Measurements from ENCODE around the gene GRM5. TPM values are rescaled to one million over a fixed set of nuclear protein-coding genes. Genes with fewer than 3 reads are reported as not detected.
"Not testable (repeated sequence)": the region's sequence is repeated elsewhere in the genome, so short reads cannot be mapped to it uniquely, and the experiment has no call there.

The GRM5 gene
- total and polyA plus RNA-seq, 2 experiments from 2014 or later = 0.27 TPM; not detected in 1

DNA sequence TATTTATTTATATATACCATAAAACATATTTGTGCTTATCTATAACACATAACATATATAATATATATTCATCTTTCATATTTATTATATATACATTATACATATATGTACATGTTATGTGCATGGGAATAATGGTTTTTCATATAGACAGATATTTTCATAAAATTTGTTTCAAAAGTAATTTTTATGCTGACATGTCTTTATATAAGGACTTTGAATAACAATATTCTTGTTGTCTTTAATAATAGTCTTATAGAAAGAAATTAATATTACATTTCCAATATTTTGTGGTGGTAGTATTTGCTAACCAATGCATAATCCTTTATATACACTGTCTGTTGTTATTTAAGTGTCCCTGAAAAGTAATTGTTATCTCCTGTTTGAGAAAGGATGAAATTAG is 49.6 kb downstream of the GRM5 start:
- H3K27ac ChIP-seq = no peak overlapping the region
- H3K4me3 ChIP-seq = no peak overlapping the region
- DNase-seq (ENCODE audit: low spot score) = no peak
- H3K27me3 ChIP-seq = no peaks in the 10 kb centered on the region
- H3K4me2 ChIP-seq = no peak overlapping the region
- H4K20me1 ChIP-seq (ENCODE audit: insufficient read depth, poor library complexity, severe bottlenecking) = no peaks in the 10 kb centered on the region
- H3K79me2 ChIP-seq = no peaks in the 10 kb centered on the region
- no peak overlapping the region for H2AFZ ChIP-seq
- H3K9me2 ChIP-seq (replicated peaks; ENCODE audit: insufficient read depth) = no peaks in the 10 kb centered on the region
- no peaks in the 10 kb centered on the region for H3K4me1 ChIP-seq (ENCODE audit: insufficient read depth)
- no peaks in the 10 kb centered on the region for H3K36me3 ChIP-seq (replicated peaks; ENCODE audit: insufficient read depth, low read depth)
- TF ChIP-seq EZH2 (IDR thresholded peaks at IDR 0.05; ENCODE audit: borderline replicate concordance) = no peak
- no peak for TF ChIP-seq EZH2phosphoT487 (IDR thresholded peaks at IDR 0.05; ENCODE audit: low read depth, severe bottlenecking, unreplicated experiment)
- TF ChIP-seq, protein P1, sequence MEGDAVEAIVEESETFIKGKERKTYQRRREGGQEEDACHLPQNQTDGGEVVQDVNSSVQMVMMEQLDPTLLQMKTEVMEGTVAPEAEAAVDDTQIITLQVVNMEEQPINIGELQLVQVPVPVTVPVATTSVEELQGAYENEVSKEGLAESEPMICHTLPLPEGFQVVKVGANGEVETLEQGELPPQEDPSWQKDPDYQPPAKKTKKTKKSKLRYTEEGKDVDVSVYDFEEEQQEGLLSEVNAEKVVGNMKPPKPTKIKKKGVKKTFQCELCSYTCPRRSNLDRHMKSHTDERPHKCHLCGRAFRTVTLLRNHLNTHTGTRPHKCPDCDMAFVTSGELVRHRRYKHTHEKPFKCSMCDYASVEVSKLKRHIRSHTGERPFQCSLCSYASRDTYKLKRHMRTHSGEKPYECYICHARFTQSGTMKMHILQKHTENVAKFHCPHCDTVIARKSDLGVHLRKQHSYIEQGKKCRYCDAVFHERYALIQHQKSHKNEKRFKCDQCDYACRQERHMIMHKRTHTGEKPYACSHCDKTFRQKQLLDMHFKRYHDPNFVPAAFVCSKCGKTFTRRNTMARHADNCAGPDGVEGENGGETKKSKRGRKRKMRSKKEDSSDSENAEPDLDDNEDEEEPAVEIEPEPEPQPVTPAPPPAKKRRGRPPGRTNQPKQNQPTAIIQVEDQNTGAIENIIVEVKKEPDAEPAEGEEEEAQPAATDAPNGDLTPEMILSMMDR (IDR thresholded peaks at IDR 0.05; ENCODE audit: poor library complexity) = no peak
- no peaks in the 10 kb centered on the region for H3K9me3 ChIP-seq (ENCODE audit: low read depth)

DNA sequence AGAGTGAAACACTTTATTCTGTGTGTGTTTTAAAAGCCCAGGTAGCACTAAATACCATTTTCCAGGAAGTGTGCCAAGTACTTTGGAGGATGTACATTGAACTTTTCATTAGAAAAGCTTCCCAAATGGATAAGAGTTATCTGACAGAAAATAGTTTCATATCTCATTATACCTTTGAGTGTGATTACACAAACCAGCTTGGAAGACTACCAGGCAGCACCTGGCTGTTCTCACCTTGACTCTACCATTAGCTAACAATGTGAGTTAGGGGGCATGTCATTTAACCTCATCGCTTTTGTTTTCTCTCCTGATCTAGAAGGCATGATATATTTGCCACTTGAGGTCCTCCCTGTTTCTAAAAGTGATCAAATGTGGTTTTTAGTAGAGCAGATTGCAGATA is 50.2 kb downstream of the GRM5 start:
- Histone ChIP-seq H3K27ac (no peak overlapping the region), H3K9me3 (ENCODE audit: low read depth) (no peaks in the 10 kb centered on the region), H4K20me1 (ENCODE audit: insufficient read depth, poor library complexity, severe bottlenecking) (no peaks in the 10 kb centered on the region), H2AFZ (no peak overlapping the region), H3K9me2 (replicated peaks; ENCODE audit: insufficient read depth) (no peaks in the 10 kb centered on the region), H3K4me1 (ENCODE audit: insufficient read depth) (no peaks in the 10 kb centered on the region), H3K4me3 (no peak overlapping the region), H3K36me3 (replicated peaks; ENCODE audit: insufficient read depth, low read depth) (no peaks in the 10 kb centered on the region), H3K27me3 (no peaks in the 10 kb centered on the region), H3K4me2 (no peak overlapping the region), H3K79me2 (no peaks in the 10 kb centered on the region)
- TF ChIP-seq EZH2 (IDR thresholded peaks at IDR 0.05; ENCODE audit: borderline replicate concordance) = no peak
- TF ChIP-seq, protein P1 (IDR thresholded peaks at IDR 0.05; ENCODE audit: poor library complexity) = no peak
- TF ChIP-seq EZH2phosphoT487 (IDR thresholded peaks at IDR 0.05; ENCODE audit: low read depth, severe bottlenecking, unreplicated experiment) = no peak
- no peak for DNase-seq (ENCODE audit: low spot score)
- whole genome bisulfite sequencing (ENCODE audit: low lambda C conversion rate, missing lambda C conversion rate) = 50% methylated on average over 1 of the region's 1 CpG

DNA sequence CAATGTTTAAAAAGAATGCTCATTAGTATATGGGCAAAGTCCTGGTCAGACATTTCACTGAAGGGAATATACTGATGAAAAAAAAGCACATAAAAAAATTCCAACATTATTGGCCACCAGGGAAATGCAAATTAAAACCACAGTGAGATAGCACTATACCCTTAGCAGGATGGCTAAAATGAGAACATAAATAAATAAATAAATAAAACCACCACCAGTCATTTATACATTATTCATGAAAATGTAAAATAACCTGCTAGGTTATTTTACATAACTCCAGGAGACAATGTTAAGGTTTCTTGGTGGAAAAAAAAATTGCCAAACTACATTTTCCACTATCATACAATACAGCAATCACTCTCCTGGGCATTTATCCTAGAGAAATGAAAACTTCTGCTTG is 64.9 kb downstream of the GRM5 start:
- H3K36me3 ChIP-seq (replicated peaks; ENCODE audit: insufficient read depth, low read depth); H3K27ac ChIP-seq; H3K79me2 ChIP-seq; H3K27me3 ChIP-seq; H3K4me2 ChIP-seq; H3K9me3 ChIP-seq (ENCODE audit: low read depth); H3K4me1 ChIP-seq (ENCODE audit: insufficient read depth); H3K4me3 ChIP-seq; H4K20me1 ChIP-seq (ENCODE audit: insufficient read depth, poor library complexity, severe bottlenecking); H3K9me2 ChIP-seq (replicated peaks; ENCODE audit: insufficient read depth); DNase-seq (ENCODE audit: low spot score); H2AFZ ChIP-seq: not testable (repeated sequence)

DNA sequence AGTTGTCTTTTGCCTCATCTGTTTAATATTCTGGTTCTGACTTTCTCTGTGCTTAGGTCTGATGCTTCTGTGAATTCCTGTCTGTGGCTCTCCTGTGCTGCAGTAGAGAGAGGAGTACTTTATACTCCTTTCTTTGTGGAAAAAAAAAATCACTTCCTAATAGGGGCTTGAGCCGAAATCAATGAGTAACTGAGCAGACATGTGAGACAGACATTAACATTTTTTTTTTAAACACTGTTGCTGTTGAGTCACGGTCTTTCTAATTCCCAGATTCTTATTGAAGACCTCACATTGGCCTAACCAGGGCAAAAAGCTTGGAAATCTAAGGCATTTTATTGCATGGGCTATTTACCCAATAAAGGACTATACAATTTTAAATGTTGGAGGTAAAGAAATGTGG is 86.1 kb downstream of the GRM5 start:
- no peak for TF ChIP-seq EZH2phosphoT487 (IDR thresholded peaks at IDR 0.05; ENCODE audit: low read depth, severe bottlenecking, unreplicated experiment)
- TF ChIP-seq, protein P1 (IDR thresholded peaks at IDR 0.05; ENCODE audit: poor library complexity) = no peak
- TF ChIP-seq EZH2 (IDR thresholded peaks at IDR 0.05; ENCODE audit: borderline replicate concordance) = no peak
- WGBS (ENCODE audit: low lambda C conversion rate, missing lambda C conversion rate) = 62% methylated on average over 2 of the region's 2 CpGs

DNA sequence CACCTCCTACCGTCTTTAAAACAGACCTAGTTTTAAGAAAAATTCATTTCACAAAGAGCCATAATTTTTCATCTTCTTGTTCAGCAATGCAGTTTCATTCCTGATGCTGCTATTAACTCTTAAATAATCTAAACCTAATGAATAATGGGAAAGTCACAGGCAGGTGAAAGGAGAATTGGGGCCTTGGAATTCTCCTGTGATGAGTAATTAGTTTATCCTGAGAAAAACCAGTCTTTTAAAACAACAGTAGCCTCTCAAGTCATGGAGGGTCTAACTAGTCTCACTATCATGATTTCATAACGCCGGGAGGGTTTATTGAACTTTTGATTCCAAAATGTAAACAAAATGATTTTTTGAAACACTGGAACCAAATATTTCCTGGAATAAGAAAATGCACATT is 86.8 kb downstream of the GRM5 start:
- not testable (repeated sequence) for H3K9me2 ChIP-seq (replicated peaks; ENCODE audit: insufficient read depth); H3K27ac ChIP-seq; H4K20me1 ChIP-seq (ENCODE audit: insufficient read depth, poor library complexity, severe bottlenecking); H2AFZ ChIP-seq; H3K4me1 ChIP-seq (ENCODE audit: insufficient read depth); H3K36me3 ChIP-seq (replicated peaks; ENCODE audit: insufficient read depth, low read depth); H3K4me3 ChIP-seq; H3K27me3 ChIP-seq; H3K4me2 ChIP-seq; DNase-seq (ENCODE audit: low spot score); H3K79me2 ChIP-seq; H3K9me3 ChIP-seq (ENCODE audit: low read depth)
- 69% methylated on average over 3 of the region's 3 CpGs for WGBS (ENCODE audit: low lambda C conversion rate, missing lambda C conversion rate)

More for the DNA sequence above, 86.1 kb downstream of the GRM5 start:
- no peak overlapping the region for H3K4me3 ChIP-seq
- no peaks in the 10 kb centered on the region for H3K9me3 ChIP-seq (ENCODE audit: low read depth)
- H3K27me3 ChIP-seq = no peaks in the 10 kb centered on the region
- H3K4me2 ChIP-seq = no peak overlapping the region
- H3K4me1 ChIP-seq (ENCODE audit: insufficient read depth) = no peaks in the 10 kb centered on the region
- no peak overlapping the region for H3K27ac ChIP-seq
- no peak overlapping the region for H2AFZ ChIP-seq
- H3K9me2 ChIP-seq (replicated peaks; ENCODE audit: insufficient read depth) = no peaks in the 10 kb centered on the region
- no peak for DNase-seq (ENCODE audit: low spot score)
- no peaks in the 10 kb centered on the region for H3K36me3 ChIP-seq (replicated peaks; ENCODE audit: insufficient read depth, low read depth)
- H3K79me2 ChIP-seq = no peaks in the 10 kb centered on the region
- no peaks in the 10 kb centered on the region for H4K20me1 ChIP-seq (ENCODE audit: insufficient read depth, poor library complexity, severe bottlenecking)

DNA sequence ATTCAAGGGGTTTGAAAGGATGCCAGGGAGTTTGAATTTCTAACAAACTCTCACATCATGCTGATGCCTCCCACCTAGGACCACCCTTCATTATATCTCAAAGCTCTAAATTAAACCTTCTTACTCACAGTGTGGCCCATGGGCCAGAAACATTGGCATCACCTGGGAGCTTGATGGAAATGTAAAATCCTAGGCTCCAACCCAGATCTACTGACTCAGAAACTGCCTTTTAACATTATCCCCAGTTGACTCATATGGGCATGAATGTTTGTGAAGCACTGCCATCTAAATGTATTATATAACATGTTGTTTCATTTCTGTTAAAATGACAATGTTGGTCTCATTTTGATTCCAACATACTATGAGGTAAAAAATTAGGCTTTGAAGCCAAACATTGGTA is 90.3 kb downstream of the GRM5 start:
- not testable (repeated sequence) for H3K36me3 ChIP-seq (replicated peaks; ENCODE audit: insufficient read depth, low read depth); H3K27ac ChIP-seq; H3K9me3 ChIP-seq (ENCODE audit: low read depth); H3K4me3 ChIP-seq; H3K4me2 ChIP-seq; H2AFZ ChIP-seq; DNase-seq (ENCODE audit: low spot score); H3K9me2 ChIP-seq (replicated peaks; ENCODE audit: insufficient read depth); H3K79me2 ChIP-seq; H3K27me3 ChIP-seq; H4K20me1 ChIP-seq (ENCODE audit: insufficient read depth, poor library complexity, severe bottlenecking); H3K4me1 ChIP-seq (ENCODE audit: insufficient read depth)

Measured in hepatocyte (in vitro differentiated cells).